Upper lobe of right lung (tissue), 1 donor: Measurements from ENCODE around the gene HOXD8. TPM values are rescaled to one million over a fixed set of nuclear protein-coding genes. Genes with fewer than 3 reads are reported as not detected.

Source experiments
- ATAC-seq: fragments of 200-7000 bp; cut with Tn5 transposase; one replicate; pipeline ENCODE4 v1.9.1; 2020; ENCODE audit warnings: mild to moderate bottlenecking, moderate library complexity
- DNase-seq: peaks from one replicate; pipeline ENCODE4 v3.0.0-alpha.2; 2020
- H3K27ac ChIP-seq: fragments of 200-600 bp; one replicate; pipeline ENCODE4 v1.8.0; 2022
- H3K27me3 ChIP-seq: fragments of 200-600 bp; one replicate; pipeline ENCODE4 v1.8.0; 2022; ENCODE audit warnings: mild to moderate bottlenecking
- H3K36me3 ChIP-seq: fragments of 200-600 bp; one replicate; pipeline ENCODE4 v1.8.0; 2022
- H3K4me1 ChIP-seq: fragments of 200-600 bp; one replicate; pipeline ENCODE4 v1.8.0; 2022
- H3K4me3 ChIP-seq: fragments of 200-600 bp; one replicate; pipeline ENCODE4 v1.8.0; 2022; ENCODE audit warnings: mild to moderate bottlenecking
- H3K9me3 ChIP-seq: fragments of 200-600 bp; one replicate; pipeline ENCODE4 v1.8.0; 2022
- intact Hi-C: fragments of 100-400 bp; cut with DNase I; formaldehyde crosslinking; loops from one replicate; pipeline ENCODE4 v1.11.0; 2022
- total RNA-seq: library from RNA; stranded (reverse); fragmentation: NEBNext Ultra II Directional; extraction: Animal tissue kit (Norgen Biotek cat#: 25700); gene quantifications from one replicate; pipeline ENCODE4 v1.2.1, GENCODE V29; 2021
- TF ChIP-seq, protein P1 (sequence below): fragments of 200-600 bp; IDR thresholded peaks from one replicate; pipeline ENCODE4 v1.8.0; 2022; ENCODE audit warnings: antibody characterized with exemption
- donor health status: DM: no; HTN: yes; CAD: no; lungs with severe emphysema.

HOXD8 gene
- total RNA-seq, 1 donor from 2014 or later = 2.6 TPM

GRCh38 chr2:176128172-176128981 is 1.1 kb upstream of the HOXD8 start:
- no peak for ATAC-seq
- intact Hi-C loops = loop anchor here (5.0 kb wide), 1 partner anchor 509 kb away; no protein-coding TSS in a partner anchor
- TF ChIP-seq, protein P1, sequence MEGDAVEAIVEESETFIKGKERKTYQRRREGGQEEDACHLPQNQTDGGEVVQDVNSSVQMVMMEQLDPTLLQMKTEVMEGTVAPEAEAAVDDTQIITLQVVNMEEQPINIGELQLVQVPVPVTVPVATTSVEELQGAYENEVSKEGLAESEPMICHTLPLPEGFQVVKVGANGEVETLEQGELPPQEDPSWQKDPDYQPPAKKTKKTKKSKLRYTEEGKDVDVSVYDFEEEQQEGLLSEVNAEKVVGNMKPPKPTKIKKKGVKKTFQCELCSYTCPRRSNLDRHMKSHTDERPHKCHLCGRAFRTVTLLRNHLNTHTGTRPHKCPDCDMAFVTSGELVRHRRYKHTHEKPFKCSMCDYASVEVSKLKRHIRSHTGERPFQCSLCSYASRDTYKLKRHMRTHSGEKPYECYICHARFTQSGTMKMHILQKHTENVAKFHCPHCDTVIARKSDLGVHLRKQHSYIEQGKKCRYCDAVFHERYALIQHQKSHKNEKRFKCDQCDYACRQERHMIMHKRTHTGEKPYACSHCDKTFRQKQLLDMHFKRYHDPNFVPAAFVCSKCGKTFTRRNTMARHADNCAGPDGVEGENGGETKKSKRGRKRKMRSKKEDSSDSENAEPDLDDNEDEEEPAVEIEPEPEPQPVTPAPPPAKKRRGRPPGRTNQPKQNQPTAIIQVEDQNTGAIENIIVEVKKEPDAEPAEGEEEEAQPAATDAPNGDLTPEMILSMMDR = no peak
- Histone ChIP-seq H3K9me3 (no peaks in the 10 kb centered on the region), H3K4me1 (peaks cover 5% of the 10 kb centered on the region), H3K27me3 (peaks cover 96% of the 10 kb centered on the region), H3K27ac (no peak overlapping the region), H3K4me3 (peak overlapping the region; percentile 10), H3K36me3 (no peaks in the 10 kb centered on the region)
- no peak for DNase-seq

DNA sequence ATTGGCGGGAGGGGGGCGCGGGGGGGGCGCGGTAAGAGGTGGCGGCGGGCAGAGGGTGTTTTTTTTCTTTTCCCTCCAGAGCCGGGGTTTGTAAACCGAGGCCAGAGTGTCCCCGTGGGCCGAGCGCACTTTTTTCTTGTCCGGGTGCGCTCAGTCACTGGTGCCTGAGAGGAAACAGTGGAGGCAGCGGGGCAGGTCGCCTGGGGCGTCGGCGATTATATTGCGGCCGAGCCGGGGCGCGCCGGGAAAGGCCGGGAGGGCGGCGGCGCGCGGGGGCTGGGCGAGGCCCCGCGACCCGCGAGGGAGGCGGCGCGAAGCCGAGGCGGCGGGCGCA is 275 bp downstream of the HOXD8 start:
- TF ChIP-seq, protein P1 = no peak
- intact Hi-C loops = loop anchor here (5.0 to 10.0 kb wide), 3 partner anchors 325 to 508 kb away; no protein-coding TSS in a partner anchor
- H3K27ac ChIP-seq = no peak overlapping the region
- no peaks in the 10 kb centered on the region for H3K36me3 ChIP-seq
- peaks cover 96% of the 10 kb centered on the region for H3K27me3 ChIP-seq
- no peak for ATAC-seq
- no peaks in the 10 kb centered on the region for H3K9me3 ChIP-seq
- no peak for DNase-seq
- peak overlapping the region; percentile 10 for H3K4me3 ChIP-seq
- H3K4me1 ChIP-seq = peaks cover 4% of the 10 kb centered on the region

- Histone ChIP-seq H3K27ac (no peak overlapping the region), H3K27me3 (peaks cover 96% of the 10 kb centered on the region), H3K9me3 (no peaks in the 10 kb centered on the region), H3K4me3 (peak overlapping the region; percentile 26), H3K4me1 (peaks cover 4% of the 10 kb centered on the region), H3K36me3 (no peaks in the 10 kb centered on the region)
- TF ChIP-seq, protein P1 = no peak
- DNase-seq (peak; percentile 60), ATAC-seq (peak; percentile 24)
- intact Hi-C loops = loop anchor here (10.0 kb wide), 2 partner anchors 324 to 424 kb away; no protein-coding TSS in a partner anchor
These were observed 847 bp downstream of the HOXD8 start for GRCh38 chr2:176130147-176130956.

DNA sequence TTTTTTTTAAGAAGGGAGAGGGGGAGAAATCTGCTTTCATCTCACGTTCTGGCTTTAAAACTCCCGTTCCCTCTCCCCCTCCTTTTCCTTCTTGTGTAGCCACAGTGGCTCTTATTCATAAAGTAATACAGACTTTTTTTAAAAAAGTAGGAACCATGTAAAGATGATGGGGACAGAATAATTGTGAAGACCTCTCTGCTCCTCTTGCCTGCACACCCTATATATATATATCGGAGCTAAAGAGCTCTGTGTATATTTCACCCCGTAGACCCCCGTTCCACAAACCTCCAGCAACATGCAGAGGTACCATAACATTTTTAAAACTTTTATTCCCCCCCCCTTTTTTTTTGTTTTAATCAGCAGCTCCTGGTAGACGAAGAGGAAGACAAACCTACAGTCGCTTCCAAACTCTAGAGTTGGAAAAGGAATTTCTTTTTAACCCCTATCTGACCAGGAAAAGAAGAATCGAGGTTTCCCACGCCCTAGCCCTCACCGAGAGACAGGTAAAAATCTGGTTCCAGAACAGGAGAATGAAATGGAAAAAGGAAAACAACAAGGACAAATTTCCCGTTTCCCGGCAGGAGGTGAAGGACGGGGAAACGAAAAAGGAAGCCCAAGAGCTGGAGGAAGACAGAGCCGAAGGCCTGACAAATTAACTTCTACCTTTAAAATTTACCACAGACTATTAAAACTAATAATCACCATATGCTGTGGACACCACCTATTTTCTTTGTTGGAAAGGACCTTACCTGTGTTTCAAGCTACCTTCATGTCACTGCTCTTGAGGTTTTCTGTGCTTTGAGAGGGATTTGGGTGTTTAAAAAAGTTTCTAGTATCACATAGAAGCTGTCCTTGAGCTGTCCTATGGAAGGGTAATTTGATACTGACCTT is 1.7 kb downstream of the HOXD8 start:
- H3K27ac ChIP-seq = no peak overlapping the region
- peaks cover 5% of the 10 kb centered on the region for H3K4me1 ChIP-seq
- no peak for ATAC-seq
- no peaks in the 10 kb centered on the region for H3K9me3 ChIP-seq
- H3K27me3 ChIP-seq = peaks cover 94% of the 10 kb centered on the region
- H3K36me3 ChIP-seq = no peaks in the 10 kb centered on the region
- TF ChIP-seq, protein P1 = no peak
- intact Hi-C loops = loop anchor here (10.0 kb wide), 2 partner anchors 324 to 424 kb away; no protein-coding TSS in a partner anchor
- no peak for DNase-seq
- H3K4me3 ChIP-seq = peak overlapping the region; percentile 26

DNA sequence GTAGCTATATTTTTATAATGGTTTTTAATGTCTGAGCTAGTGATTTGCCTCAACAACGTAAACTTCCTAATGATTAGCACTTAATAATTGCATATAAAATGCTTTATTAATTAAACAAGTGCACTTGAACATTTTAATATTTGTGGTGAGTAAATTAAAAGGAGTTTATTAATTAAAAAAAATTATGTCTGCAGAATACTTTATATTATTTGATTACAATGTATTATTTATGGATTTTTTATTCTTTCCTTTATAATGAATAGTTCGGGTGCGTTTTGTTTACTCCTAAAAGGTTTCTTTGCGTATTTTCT is 2.3 kb downstream of the HOXD8 start:
- peaks cover 11% of the 10 kb centered on the region for H3K4me1 ChIP-seq
- H3K9me3 ChIP-seq = no peaks in the 10 kb centered on the region
- peaks cover 94% of the 10 kb centered on the region for H3K27me3 ChIP-seq
- H3K36me3 ChIP-seq = no peaks in the 10 kb centered on the region
- no peak overlapping the region for H3K4me3 ChIP-seq
- intact Hi-C loops = loop anchor here (10.0 kb wide), 2 partner anchors 323 to 423 kb away; no protein-coding TSS in a partner anchor
- no peak overlapping the region for H3K27ac ChIP-seq
- TF ChIP-seq, protein P1 = no peak
- ATAC-seq (no peak), DNase-seq (no peak)
